ENCODE measurements around the gene TSPAN5.

TSPAN5 gene

GRCh38 chr4:98639108-98639507 is 19.3 kb downstream of the TSPAN5 start (continued):
- no peak for TF ChIP-seq ZNF140 (tag by site-specific recombination; IDR thresholded peaks at IDR 0.05)
- TF ChIP-seq ZNF426 (tag by site-specific recombination; IDR thresholded peaks at IDR 0.05), result no peak
- no peak for TF ChIP-seq HIC1 (tag by site-specific recombination; IDR thresholded peaks at IDR 0.05)
- no peak for TF ChIP-seq GFI1B (tag by site-specific recombination; IDR thresholded peaks at IDR 0.05)

- Histone ChIP-seq H3K9me3 (ENCODE audit: control insufficient read depth, insufficient read depth, low read depth, low read length) (no peaks in the 10 kb centered on the region), H3K4me1 (ENCODE audit: control insufficient read depth, insufficient read depth, low read length) (no peaks in the 10 kb centered on the region), H3K36me3 (ENCODE audit: control insufficient read depth in 2 of 2, insufficient read depth in 1 of 2, low read length in 2 of 2) (no peaks in the 10 kb centered on the region), H3K27ac (ENCODE audit: extremely low read depth, low read depth, low read length) (no peak overlapping the region), H3K4me3 (ENCODE audit: low read depth, low read length) (no peak overlapping the region)
- CTCF ChIA-PET, result no interaction called here
- TF ChIP-seq ZNF433 (tag by site-specific recombination; IDR thresholded peaks at IDR 0.05; ENCODE audit: low read depth) (no peak), ZIC2 (tag by site-specific recombination; IDR thresholded peaks at IDR 0.05) (peak; percentile 46; the same call in 1 of the 2 replicates)
- POLR2A ChIA-PET, result no interaction called here
These were observed 19.8 kb downstream of the TSPAN5 start for GRCh38 chr4:98638661-98639060.

GRCh38 chr4:98634061-98634460 is 24.4 kb downstream of the TSPAN5 start:
- no peaks in the 10 kb centered on the region for H3K4me1 ChIP-seq (ENCODE audit: control insufficient read depth, insufficient read depth, low read length)
- H3K27ac ChIP-seq (ENCODE audit: extremely low read depth, low read depth, low read length), result no peak overlapping the region
- H3K4me3 ChIP-seq (ENCODE audit: low read depth, low read length), result no peak overlapping the region
- no peaks in the 10 kb centered on the region for H3K9me3 ChIP-seq (ENCODE audit: control insufficient read depth, insufficient read depth, low read depth, low read length)
- H3K36me3 ChIP-seq (ENCODE audit: control insufficient read depth in 2 of 2, insufficient read depth in 1 of 2, low read length in 2 of 2), result no peaks in the 10 kb centered on the region
- TF ChIP-seq ZNF76 (tag by site-specific recombination; IDR thresholded peaks at IDR 0.05; ENCODE audit: borderline replicate concordance, low read depth) (no peak), ZSCAN5A (tag by site-specific recombination; IDR thresholded peaks at IDR 0.05) (no peak), ZNF404 (tag by site-specific recombination; IDR thresholded peaks at IDR 0.05) (no peak), ZNF843 (tag by site-specific recombination; IDR thresholded peaks at IDR 0.05) (no peak), MYNN (tag by site-specific recombination; IDR thresholded peaks at IDR 0.05; ENCODE audit: borderline replicate concordance) (no peak)
- CTCF ChIA-PET, result no interaction called here
- POLR2A ChIA-PET, result no interaction called here

GRCh38 chr4:98633159-98633558 is 25.3 kb downstream of the TSPAN5 start:
- ChIA-PET POLR2A (no interaction called here), CTCF (no interaction called here)
- no peak overlapping the region for H3K27ac ChIP-seq (ENCODE audit: extremely low read depth, low read depth, low read length)
- no peaks in the 10 kb centered on the region for H3K9me3 ChIP-seq (ENCODE audit: control insufficient read depth, insufficient read depth, low read depth, low read length)
- no peaks in the 10 kb centered on the region for H3K36me3 ChIP-seq (ENCODE audit: control insufficient read depth in 2 of 2, insufficient read depth in 1 of 2, low read length in 2 of 2)
- no peak overlapping the region for H3K4me3 ChIP-seq (ENCODE audit: low read depth, low read length)
- H3K4me1 ChIP-seq (ENCODE audit: control insufficient read depth, insufficient read depth, low read length), result no peaks in the 10 kb centered on the region
- TF ChIP-seq ZBTB49 (tag by site-specific recombination; IDR thresholded peaks at IDR 0.05; ENCODE audit: low read depth) (no peak), ZNF10 (tag by site-specific recombination; IDR thresholded peaks at IDR 0.05) (no peak), ZNF214 (tag by site-specific recombination; IDR thresholded peaks at IDR 0.05; ENCODE audit: borderline replicate concordance) (no peak), ZNF335 (tag by site-specific recombination; conservative IDR thresholded peaks at IDR 0.05) (no peak), ZNF280D (tag by site-specific recombination; IDR thresholded peaks at IDR 0.05) (no peak), ZSCAN23 (tag by site-specific recombination; IDR thresholded peaks at IDR 0.05) (no peak), ZNF843 (tag by site-specific recombination; IDR thresholded peaks at IDR 0.05) (no peak), ZNF324 (tag by site-specific recombination; IDR thresholded peaks at IDR 0.05) (no peak), ZNF114 (tag by site-specific recombination; IDR thresholded peaks at IDR 0.05) (no peak), PRDM6 (tag by site-specific recombination; IDR thresholded peaks at IDR 0.05) (no peak)

All from HEK293 (cell line).